ENCODE data around the gene ECHS1.
"Not testable (repeated sequence)": the region's sequence is repeated elsewhere in the genome, so short reads cannot be mapped to it uniquely, and the experiment has no call there.

Gene ECHS1

DNA sequence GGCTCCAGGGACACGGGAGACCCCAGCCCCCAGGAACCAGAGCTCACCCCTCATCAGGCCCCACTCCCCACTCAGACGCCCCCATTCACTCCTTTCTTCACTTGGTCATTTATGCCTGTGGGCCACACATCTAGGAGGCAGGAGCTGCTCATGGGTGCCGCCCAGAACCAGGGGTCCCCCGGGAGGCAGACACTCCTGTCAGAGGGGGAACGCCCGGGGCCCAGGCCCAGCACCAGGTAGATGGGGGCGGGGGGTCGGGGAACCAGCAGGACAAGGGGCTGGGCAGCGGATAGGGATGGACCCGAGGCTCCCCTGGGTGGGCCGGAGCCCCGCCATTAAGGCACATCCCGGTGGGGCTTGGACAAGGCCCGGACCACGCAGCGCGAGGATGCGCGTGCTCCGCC lies 48.3 kb downstream of the ECHS1 start:
- DNase-seq (ENCODE audit: low read depth, low spot score) = no peak

DNA sequence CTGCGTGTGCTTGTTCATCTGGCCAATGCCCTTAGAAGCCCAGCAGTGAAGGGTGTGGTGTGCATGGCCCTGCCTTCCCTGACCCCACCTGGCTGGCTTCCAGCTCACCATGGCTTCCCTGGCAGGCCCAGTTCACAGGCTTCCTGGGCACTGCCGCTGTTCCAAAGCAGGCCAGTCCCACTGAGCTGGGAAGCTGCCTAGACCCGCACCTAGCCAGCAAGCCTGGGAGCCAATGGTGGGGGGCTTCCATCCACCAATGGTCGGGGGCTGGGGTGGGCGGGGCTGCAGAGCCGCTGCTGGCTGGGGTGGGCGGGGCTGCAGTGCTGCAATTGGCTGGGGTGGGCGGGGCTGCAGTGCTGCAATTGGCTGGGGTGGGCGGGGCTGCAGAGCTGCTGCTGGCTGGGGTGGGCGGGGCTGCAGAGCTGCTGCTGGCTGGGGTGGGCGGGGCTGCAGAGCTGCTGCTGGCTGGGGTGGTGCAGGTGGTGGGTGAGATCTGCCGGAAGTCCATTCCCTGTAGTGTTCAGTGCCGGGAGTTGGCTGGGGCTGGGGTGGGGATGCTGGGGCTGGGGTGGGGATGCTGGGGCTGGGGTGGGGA lies 48.9 kb downstream of the ECHS1 start:
- no peak for DNase-seq (ENCODE audit: low read depth, low spot score)

DNA sequence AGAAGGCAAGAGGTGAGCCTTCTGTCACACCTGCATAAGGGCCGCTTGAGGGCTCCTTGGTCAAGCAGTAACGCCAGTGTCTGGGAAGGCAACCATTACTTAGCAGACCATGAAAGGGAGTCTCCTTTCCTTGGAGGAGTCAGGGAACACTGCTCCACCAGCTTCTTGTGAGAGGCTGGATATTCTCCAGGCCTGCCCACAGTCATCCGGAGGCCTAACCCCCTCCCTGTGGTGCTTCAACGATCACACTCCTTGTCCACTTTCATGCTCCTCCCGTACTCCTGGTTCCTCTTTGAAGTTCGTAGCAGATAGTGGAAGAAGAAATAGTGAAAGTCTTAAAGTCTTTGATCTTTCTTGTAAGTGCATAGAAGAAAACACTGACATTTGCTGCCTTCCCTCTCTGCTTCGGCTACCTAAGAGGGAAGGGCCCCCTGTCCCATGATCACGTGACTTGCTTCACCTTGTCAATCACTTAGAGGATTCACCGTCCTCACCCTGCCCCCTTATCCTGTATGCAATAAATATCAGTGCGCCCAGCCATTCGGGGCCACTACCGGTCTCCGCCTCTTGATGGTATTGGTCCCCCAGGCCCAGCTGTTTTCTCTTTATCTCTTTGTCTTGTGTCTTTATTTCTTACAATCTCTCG lies 51.0 kb downstream of the ECHS1 start:
- not testable (repeated sequence) for DNase-seq (ENCODE audit: low read depth, low spot score)

DNA sequence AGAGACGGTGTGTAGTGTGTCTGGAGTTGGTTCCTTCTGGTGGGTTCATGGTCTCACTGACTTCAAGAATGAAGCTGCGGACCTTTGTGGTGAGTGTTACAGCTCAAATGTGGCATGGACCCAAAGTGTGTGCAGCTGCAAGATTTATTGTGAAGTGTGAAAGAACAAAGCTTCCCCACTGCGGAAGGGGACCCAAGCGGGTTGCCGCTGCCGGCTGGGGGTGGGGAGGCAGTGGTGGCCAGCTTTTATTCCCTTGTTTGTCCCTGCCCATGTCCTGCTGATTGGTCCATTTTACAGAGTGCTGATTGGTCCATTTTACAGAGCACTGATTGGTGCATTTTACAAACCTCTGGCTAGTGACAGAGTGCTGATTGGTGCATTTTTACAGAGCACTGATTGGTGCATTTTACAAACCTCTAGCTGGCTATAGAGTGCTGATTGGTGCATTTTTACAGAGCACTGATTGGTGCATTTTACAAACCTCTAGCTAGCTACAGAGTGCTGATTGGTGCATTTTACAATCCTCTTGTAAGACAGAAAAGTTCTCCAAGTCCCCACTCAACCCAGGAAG lies 52.2 kb downstream of the ECHS1 start:
- not testable (repeated sequence) for DNase-seq (ENCODE audit: low read depth, low spot score)

DNA sequence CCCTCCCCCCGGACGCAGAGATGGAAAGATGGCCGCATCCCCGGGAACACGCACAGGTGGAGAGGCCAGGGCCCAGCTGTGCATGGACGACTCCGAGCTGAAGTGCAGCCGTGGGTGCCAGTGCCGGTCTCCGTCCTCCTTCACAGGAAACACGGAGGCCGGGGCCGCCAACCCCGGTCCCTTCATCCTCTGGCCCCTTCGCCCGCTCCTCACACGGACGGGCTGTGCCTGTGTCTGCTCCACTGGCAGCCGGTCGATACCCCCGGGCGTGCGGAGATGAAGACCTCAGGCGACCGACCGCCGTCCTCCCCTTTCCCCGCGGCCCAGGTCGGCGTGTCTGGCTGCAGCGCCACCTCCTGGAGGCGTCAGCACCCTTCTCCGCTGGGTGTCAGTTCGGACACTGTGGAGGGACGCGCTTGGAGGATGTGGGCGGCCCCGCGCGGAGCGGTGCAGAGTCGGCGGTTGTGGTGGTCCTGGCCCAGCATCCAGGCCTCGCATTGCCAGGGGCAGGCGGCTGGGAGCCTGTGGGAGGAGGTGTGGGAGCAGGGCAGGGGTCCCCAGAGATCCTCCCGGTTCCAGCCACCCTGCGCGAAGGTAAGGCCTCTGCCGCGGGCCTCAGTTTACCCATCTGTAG lies 54.5 kb downstream of the ECHS1 start:
- no peak for DNase-seq (ENCODE audit: low read depth, low spot score)

GRCh38 chr10:133316732-133317131 lies 56.4 kb downstream of the ECHS1 start:
- no peak for DNase-seq (ENCODE audit: low read depth, low spot score)

GRCh38 chr10:133316266-133316665 lies 56.9 kb downstream of the ECHS1 start:
- DNase-seq (ENCODE audit: low read depth, low spot score) = no peak

DNA sequence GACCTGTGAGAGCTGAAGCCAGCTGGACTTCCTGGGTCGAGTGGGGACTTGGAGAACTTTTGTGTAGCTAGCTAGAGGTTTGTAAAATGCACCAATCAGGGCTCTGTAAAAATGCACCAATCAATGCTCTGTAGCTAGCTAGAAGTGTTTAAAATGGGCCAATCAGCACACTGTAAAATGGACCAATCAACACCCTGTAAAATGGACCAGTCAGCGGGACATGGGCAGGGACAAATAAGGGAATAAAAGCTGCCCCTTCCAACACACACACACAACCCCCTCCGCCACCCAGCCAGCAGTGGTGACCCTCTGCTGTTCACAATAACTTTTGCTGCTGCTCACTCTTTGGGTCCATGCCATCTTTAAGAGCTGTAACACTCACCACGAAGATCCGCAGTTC lies 57.3 kb downstream of the ECHS1 start:
- no peak for DNase-seq (ENCODE audit: low read depth, low spot score)

GRCh38 chr10:133314911-133315310 lies 58.2 kb downstream of the ECHS1 start:
- DNase-seq (ENCODE audit: low read depth, low spot score) = no peak

- DNase-seq (ENCODE audit: low read depth, low spot score) = no peak
These were observed 60.0 kb downstream of the ECHS1 start for GRCh38 chr10:133313192-133313591.

DNA sequence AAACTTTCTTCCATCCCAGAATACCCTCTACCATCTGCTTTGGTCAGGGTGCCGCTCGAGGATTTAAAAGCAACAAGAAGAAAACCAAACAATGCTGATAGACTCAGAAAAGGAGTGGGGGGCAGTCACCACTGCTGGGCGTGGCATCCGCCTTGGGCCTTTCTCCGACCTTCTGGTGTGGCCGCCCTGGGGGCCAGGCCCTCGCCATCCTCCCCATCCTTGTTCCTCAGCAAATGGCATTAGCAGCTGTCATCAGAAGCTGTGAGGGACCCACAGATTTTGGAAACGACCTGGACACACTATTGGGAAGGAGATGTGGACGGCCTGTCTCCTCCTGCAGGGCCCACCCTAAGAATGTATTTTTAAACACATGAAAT lies 60.4 kb downstream of the ECHS1 start:
- DNase-seq (ENCODE audit: low read depth, low spot score) = no peak

Measured in activated naive CD8-positive, alpha-beta T cell treated with anti-CD3 and anti-CD28 coated beads, Interleukin-2, amount 50 U/mL, for 16 hours (primary cell).